ENCODE data around the gene SLC6A5. TPM values are rescaled to one million over a fixed set of nuclear protein-coding genes. Genes with fewer than 3 reads are reported as not detected.

SLC6A5 gene
- total RNA-seq, 2 donors from 2014 or later, result 0.11 TPM; not detected in 1

GRCh38 chr11:20598492-20598891 lies 916 bp upstream of the SLC6A5 start:
- Histone ChIP-seq H3K27me3 (peaks cover 11 to 32% of the 10 kb centered on the region in 2 donors), H3K27ac (no peak overlapping the region), H3K4me1 (peaks cover 0 to 19% of the 10 kb centered on the region in 2 donors), H3K4me3 (no peak overlapping the region), H3K9me3 (no peaks in the 10 kb centered on the region), H3K36me3 (no peaks in the 10 kb centered on the region)
- TF ChIP-seq CTCF (IDR thresholded peaks at IDR 0.05), result no peak
- DNase-seq (ENCODE audit: low spot score), result no peak

GRCh38 chr11:20600020-20600346 lies 575 bp downstream of the SLC6A5 start:
- no peak for DNase-seq (ENCODE audit: low spot score)
- no peaks in the 10 kb centered on the region for H3K9me3 ChIP-seq
- no peak overlapping the region for H3K4me3 ChIP-seq
- TF ChIP-seq CTCF (IDR thresholded peaks at IDR 0.05), result no peak
- no peak overlapping the region for H3K27ac ChIP-seq
- peaks cover 0 to 19% of the 10 kb centered on the region in 2 donors for H3K4me1 ChIP-seq
- H3K27me3 ChIP-seq, result peaks cover 22 to 41% of the 10 kb centered on the region in 2 donors
- no peaks in the 10 kb centered on the region for H3K36me3 ChIP-seq

GRCh38 chr11:20600551-20600950 lies 1.1 kb downstream of the SLC6A5 start:
- no peak overlapping the region for H3K4me3 ChIP-seq
- DNase-seq (ENCODE audit: low spot score), result no peak
- H3K27ac ChIP-seq, result no peak overlapping the region
- H3K9me3 ChIP-seq, result no peaks in the 10 kb centered on the region
- no peaks in the 10 kb centered on the region for H3K36me3 ChIP-seq
- H3K4me1 ChIP-seq, result peaks cover 0 to 19% of the 10 kb centered on the region in 2 donors
- TF ChIP-seq CTCF (IDR thresholded peaks at IDR 0.05), result no peak
- H3K27me3 ChIP-seq, result peaks cover 26 to 44% of the 10 kb centered on the region in 2 donors

GRCh38 chr11:20601221-20601914 lies 2.0 kb downstream of the SLC6A5 start:
- H3K4me3 ChIP-seq, result no peak overlapping the region
- no peaks in the 10 kb centered on the region for H3K36me3 ChIP-seq
- H3K9me3 ChIP-seq, result no peaks in the 10 kb centered on the region
- peaks cover 28 to 42% of the 10 kb centered on the region in 2 donors for H3K27me3 ChIP-seq
- H3K27ac ChIP-seq, result no peak overlapping the region
- peaks cover 0 to 19% of the 10 kb centered on the region in 2 donors for H3K4me1 ChIP-seq
- DNase-seq (ENCODE audit: low spot score), result no peak
- no peak for TF ChIP-seq CTCF (IDR thresholded peaks at IDR 0.05)

GRCh38 chr11:20604295-20604803 lies 4.9 kb downstream of the SLC6A5 start:
- no peak for DNase-seq (ENCODE audit: low spot score)
- TF ChIP-seq CTCF (IDR thresholded peaks at IDR 0.05), result no peak
- H3K4me1 ChIP-seq, result no peaks in the 10 kb centered on the region
- peaks cover 21 to 24% of the 10 kb centered on the region in 2 donors for H3K27me3 ChIP-seq
- H3K9me3 ChIP-seq, result no peaks in the 10 kb centered on the region
- no peak overlapping the region for H3K4me3 ChIP-seq
- no peaks in the 10 kb centered on the region for H3K36me3 ChIP-seq
- no peak overlapping the region for H3K27ac ChIP-seq

Measured in right atrium auricular region (tissue), 2 donors.